Body of pancreas (tissue), 4 donors: ENCODE results near the gene NELFE.
"Not testable (repeated sequence)": the region's sequence is repeated elsewhere in the genome, so short reads cannot be mapped to it uniquely, and the experiment has no call there.

Source experiments
- POLR2A ChIP-seq, 3 donors: fragments of 450-650 bp; IDR thresholded peaks; one replicate each; pipeline ENCODE4 v1.6.1; 2016; ENCODE audit warnings: antibody characterized with exemption in 3 of 3, mild to moderate bottlenecking in 2 of 3
- TF ChIP-seq, protein P1 (sequence below), 7 experiments: fragments of 450-650 bp in 4 of 7; fragments of 200-600 bp in 3 of 7; sonication (generic) in 3 of 7; IDR thresholded peaks; one replicate each; pipeline ENCODE4 v1.5.1; 2016 to 2019; ENCODE audit warnings: antibody characterized with exemption in 7 of 7

- TF ChIP-seq, protein P1, sequence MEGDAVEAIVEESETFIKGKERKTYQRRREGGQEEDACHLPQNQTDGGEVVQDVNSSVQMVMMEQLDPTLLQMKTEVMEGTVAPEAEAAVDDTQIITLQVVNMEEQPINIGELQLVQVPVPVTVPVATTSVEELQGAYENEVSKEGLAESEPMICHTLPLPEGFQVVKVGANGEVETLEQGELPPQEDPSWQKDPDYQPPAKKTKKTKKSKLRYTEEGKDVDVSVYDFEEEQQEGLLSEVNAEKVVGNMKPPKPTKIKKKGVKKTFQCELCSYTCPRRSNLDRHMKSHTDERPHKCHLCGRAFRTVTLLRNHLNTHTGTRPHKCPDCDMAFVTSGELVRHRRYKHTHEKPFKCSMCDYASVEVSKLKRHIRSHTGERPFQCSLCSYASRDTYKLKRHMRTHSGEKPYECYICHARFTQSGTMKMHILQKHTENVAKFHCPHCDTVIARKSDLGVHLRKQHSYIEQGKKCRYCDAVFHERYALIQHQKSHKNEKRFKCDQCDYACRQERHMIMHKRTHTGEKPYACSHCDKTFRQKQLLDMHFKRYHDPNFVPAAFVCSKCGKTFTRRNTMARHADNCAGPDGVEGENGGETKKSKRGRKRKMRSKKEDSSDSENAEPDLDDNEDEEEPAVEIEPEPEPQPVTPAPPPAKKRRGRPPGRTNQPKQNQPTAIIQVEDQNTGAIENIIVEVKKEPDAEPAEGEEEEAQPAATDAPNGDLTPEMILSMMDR (IDR thresholded peaks at IDR 0.05): not testable (repeated sequence)
- not testable (repeated sequence) for TF ChIP-seq POLR2A (IDR thresholded peaks at IDR 0.05)
Observed at GRCh38 chr6:32007086-32007485, 48.3 kb upstream of the NELFE start.
